GM21825 (cell line): ENCODE results near the gene ZNF618.
"Not testable (repeated sequence)": the region's sequence is repeated elsewhere in the genome, so short reads cannot be mapped to it uniquely, and the experiment has no call there.

ENCODE experiments used
- ATAC-seq: cut with Tn5 transposase; IDR thresholded peaks from one replicate; pipeline ENCODE4 v1.9.1; 2021; ENCODE audit warnings: mild to moderate bottlenecking, moderate library complexity; ENCODE audit not compliant: unreplicated experiment

Gene ZNF618

DNA sequence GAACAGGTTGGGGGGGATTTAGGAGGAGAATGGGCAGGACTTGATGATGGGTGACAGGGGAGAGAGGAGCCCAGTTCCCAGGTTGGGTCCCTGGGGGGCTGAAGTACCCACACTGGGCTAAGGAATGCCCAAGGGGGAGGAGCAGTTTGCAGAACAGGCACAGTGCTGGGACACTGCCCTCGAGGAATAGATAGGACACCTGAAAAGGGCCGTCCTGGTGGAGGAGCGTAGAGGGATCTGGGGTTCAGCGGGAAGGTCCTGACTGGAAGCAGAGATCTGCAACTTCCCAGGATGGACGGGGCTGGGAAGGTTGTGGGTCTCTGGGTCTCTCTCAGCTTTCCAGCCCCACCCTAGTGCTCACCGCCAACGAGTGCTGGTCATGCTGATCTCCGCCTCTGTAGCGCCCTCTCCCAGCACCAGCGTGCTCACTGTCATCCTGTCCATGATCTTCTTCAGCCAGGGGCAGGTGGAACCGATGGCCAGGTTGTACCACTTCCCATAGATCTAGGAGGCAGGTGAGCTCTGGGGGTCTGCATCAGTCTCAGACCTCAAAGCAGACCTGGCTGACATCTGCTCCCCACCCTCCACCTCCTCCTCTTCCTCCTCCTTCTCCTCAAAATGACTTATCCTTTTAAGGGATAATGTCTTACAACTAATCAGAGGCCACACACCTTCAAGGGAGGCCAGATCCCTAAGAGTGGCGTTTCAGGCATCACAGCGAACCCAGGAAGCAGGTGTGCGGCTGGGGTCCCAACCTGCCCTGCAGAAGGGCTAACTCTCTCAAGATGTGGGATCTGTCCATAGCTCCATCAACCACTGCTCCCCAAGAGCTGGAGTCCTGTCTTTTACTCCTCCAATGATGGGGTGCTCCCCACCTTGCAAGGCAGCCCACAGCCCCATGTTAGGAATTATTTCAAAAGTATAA lies 200.4 kb downstream of the ZNF618 start:
- ATAC-seq = no peak

- ATAC-seq = no peak
These were observed 201.2 kb downstream of the ZNF618 start for GRCh38 chr9:114077162-114077837.

DNA sequence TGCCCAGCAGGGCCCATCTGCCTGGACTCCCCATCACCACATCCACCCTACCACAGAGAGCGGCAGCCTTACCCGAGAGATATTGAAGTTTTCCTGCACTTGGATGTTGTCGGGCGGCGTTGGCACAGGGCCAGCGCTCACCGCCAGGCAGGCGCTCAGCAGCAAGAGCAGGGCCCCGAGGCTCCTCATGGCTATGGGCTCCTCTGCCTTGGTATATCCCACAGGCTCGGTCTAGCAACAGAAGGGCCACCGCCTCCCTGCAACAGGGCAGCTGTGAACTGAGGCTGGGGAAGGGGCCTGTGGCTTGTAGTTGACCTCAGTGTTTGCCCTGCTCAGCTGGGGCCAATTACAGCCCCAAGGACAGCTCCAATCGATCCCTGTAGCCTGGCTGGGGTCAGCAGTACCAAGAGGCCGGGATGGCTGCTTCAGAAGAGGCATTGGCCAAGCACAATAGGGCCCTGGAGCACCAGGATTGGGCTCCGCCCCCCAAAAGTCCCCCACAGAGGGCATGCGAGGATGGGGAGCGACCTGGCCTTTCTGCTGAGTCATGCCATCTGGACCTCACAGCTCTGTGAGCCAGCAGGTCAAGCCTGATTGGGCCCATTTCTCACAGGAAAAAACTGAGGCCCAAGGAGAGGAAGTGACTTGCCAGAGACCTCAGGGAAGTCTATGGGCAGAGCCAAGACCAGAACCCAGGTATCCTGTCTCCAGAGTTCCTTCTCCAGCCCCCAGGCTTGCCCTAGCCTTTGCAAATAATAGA lies 202.1 kb downstream of the ZNF618 start, which contains the start of gene AMBP:
Gene AMBP, minus strand, starts transcription at position 280 of the 760 bp plus-strand sequence. Its CDS starts 91 bp downstream, at position 189.
- no peak for ATAC-seq

DNA sequence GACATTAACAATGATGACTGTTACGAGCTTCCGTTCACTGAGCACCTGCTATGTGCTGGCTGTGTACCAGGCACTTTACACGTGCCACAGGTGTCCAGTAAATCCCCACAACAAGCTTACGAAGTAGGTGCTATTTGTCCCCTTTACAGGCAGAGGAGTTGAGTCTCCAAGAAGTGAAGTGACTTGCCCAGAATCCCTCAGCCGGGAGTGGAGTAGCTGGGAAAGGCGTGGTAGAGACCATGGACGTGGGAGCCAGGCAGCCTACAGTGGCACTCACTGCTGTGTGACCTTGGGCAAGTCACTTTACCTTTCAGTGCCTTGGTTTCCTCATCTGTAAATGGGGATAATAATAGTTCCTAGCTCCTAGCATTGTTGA lies 202.7 kb downstream of the ZNF618 start:
- no peak for ATAC-seq

- no peak for ATAC-seq
These were observed 204.2 kb downstream of the ZNF618 start for GRCh38 chr9:114080195-114080772.

DNA sequence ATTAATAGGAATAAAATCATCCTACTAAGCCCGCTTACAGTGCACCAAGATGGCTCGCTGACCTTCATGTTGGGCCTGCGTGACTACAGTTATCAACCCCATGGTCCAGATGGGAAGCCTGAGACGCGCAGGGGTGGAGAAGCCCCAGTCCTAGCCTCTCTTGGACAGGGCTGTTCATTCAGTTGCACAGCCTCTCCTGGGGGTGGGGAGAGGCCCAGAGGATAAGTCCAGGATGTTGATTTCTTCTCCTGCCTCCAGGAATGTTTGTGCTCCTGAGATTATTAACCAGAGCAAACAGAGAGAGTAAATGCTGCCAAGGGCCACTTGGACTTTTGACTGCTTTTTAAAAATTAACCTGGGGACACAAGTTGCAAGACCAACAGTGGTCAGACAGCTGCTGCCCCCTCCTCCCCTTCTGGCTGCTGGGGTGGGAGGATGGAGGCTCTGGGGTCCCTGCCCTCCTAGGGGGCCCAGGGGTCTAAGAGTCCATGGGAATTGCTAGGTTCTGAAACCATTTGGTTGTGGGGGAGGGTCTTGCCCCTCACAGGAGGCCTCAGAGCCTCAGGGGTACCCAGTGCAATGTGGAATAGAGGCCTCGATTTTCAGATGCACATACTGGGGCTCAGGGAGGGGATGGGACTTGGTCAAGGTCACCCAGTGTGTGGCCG lies 204.8 kb downstream of the ZNF618 start:
- no peak for ATAC-seq

- no peak for ATAC-seq
These were observed 205.4 kb downstream of the ZNF618 start for GRCh38 chr9:114081441-114082016.

DNA sequence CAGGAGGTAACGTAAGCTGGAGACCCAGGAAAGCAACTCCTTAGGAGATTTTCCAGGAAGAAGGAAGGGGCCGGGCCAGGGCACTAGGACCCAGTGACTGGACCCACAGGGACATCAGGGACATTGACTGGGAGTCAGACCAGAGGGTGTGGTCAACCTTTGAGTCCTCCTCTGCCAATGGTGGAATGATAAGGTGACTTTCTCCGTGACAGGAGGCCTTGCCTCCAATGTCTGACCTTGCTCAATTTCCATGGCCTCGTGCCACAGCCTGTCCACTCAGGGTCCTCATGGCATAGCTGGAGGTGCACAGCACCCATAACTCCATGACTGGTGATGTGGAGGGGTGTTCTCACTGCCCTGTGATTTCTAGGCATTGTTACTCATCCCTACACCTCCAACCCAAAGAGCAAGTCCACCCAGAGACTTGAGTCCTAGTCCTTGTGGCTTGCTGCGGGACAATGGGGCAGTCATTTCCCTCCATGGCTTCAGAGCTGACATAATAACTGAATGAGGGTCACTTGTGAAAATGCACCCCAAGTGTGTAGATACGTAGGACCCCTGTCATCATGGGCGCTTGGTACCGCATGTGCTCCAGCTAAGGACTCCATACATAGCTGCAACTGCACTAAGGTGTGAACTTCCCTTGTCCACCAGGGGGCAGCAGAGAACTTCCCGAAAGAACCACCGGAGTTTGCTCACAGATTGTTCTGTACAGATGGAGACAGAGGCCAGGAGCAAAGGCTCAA lies 206.1 kb downstream of the ZNF618 start:
- ATAC-seq = peak; percentile 87

GRCh38 chr9:114082763-114083412 lies 206.8 kb downstream of the ZNF618 start:
- ATAC-seq = not testable (repeated sequence)

GRCh38 chr9:114083666-114084065 lies 207.6 kb downstream of the ZNF618 start:
- no peak for ATAC-seq

- no peak for ATAC-seq
These were observed 208.4 kb downstream of the ZNF618 start for GRCh38 chr9:114084282-114085073.

GRCh38 chr9:114085387-114085789 lies 209.3 kb downstream of the ZNF618 start:
- ATAC-seq = no peak

DNA sequence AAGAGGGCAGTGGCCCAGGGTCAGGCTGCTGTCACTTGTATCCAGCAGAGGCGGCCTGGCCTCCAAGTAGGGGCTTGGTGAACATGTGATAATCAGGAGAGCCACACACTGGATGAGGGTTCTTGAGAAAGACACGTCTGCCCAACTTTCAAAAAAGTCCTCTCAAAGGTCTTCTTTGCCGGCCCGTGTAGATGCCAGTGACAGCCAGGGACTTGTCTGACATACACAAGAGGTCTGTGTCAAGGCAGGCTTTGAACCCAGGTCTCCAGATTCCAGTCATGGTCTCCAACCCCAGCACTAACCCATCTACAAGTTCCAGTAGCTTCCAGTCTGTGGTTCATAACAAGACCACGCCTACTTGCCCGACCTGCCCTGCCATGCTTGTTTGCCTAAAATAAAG lies 209.9 kb downstream of the ZNF618 start:
- ATAC-seq = no peak

DNA sequence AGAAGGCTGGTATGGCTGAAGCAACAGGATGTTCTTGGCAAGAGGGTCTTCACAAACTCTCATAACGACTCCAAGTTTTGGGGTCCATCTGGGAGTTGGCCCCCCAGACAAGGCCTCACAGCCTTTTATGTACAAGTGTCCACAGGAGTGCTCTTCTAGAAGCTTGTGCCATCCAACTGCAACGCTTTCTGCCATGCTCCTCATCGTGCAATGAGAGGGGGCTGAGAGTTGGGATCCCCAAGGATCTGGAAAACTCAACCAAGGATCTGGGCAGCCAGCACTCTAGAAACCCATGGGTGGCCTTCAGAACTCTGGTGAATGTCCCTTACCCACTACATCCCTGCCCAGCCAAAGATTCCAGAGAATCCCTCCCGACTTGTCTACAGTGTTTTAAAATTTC lies 210.5 kb downstream of the ZNF618 start:
- no peak for ATAC-seq

DNA sequence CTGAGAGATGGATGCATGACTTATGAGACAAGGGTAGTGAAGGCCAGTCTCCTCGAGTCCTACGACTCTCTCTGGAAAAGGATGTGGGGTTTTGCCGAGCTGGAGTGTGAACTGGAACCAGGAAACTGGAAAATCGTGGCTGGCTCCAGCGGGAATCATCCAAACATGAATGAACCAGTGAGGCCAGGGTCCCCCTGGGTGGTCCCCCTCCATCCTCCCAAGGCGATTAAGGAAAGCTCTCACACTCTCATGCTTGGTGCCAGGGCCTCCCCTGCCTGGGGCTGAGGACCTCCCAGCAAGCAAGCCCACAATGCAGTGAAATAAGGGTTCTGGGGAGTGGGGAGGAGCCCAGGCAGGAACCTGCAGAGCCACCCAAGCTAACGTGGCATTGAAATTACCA lies 211.6 kb downstream of the ZNF618 start:
- no peak for ATAC-seq

DNA sequence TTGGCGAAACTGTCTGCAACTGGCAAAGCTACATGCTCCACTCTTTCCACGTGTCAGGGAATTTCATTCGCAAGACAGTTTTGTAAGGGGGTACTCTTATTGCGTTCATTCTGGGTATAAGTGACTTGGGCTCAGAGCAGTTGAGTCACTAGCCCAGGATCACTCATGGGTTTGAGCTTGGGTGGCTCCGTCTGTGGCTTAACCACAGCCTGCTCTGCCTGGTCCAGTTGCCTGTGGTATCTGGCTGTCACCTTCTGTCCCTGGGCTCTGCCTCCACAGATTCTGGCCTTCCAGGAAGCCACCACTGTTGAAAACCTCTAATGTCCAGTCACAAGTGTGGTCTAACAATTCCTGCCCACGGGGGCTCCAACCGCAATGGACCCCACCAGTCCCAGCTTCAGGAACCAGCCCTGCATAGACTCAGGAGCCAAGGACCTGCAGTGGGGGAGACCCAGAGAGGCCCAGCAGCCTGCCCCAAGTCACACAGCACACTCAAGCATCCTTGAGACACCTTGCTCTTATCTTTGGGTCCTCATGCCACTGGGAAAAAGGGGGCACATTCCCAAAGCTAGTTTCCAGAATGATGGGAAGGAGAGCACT lies 212.6 kb downstream of the ZNF618 start:
- ATAC-seq = no peak

GRCh38 chr9:114089206-114089840 lies 213.2 kb downstream of the ZNF618 start:
- ATAC-seq = no peak
